Loucy (cell line): ENCODE results near the gene RCC2.

Source experiments
- H2AFZ ChIP-seq: fragments of 200-600 bp; sonication (generic); 2 replicates; pipeline ENCODE4 v1.6.0; 2016; ENCODE audit warnings: antibody characterized with exemption, mild to moderate bottlenecking, low read length, moderate library complexity
- H3F3A ChIP-seq: fragments of 200-600 bp; 2 replicates; pipeline ENCODE4 v1.6.0; 2016; ENCODE audit warnings: antibody characterized with exemption, low read depth, mild to moderate bottlenecking
- H3K27me3 ChIP-seq: fragments of 200-600 bp; sonication (generic); 2 replicates; pipeline ENCODE4 v1.6.1; 2014; ENCODE audit warnings: low read length, mild to moderate bottlenecking; ENCODE audit not compliant: insufficient read depth, poor library complexity, severe bottlenecking
- H3K36me3 ChIP-seq: fragments of 200-600 bp; sonication (generic); 2 replicates; pipeline ENCODE4 v1.6.1; 2016; ENCODE audit warnings: low read length; ENCODE audit not compliant: insufficient read depth
- H3K4me1 ChIP-seq: fragments of 200-600 bp; sonication (generic); 2 replicates; pipeline ENCODE4 v1.5.1; 2014; ENCODE audit warnings: low read length, mild to moderate bottlenecking; ENCODE audit not compliant: insufficient read depth, poor library complexity, severe bottlenecking
- H3K4me2 ChIP-seq: fragments of 200-600 bp; sonication (generic); 2 replicates; pipeline ENCODE4 v1.6.0; 2014; ENCODE audit warnings: antibody characterized with exemption, low read length, low read depth, mild to moderate bottlenecking; ENCODE audit not compliant: poor library complexity, severe bottlenecking
- H3K4me3 ChIP-seq: fragments of 200-600 bp; sonication (generic); 2 replicates; pipeline ENCODE4 v1.5.1; 2014; ENCODE audit warnings: low read length, mild to moderate bottlenecking, mixed read lengths; ENCODE audit not compliant: poor library complexity, severe bottlenecking
- H3K79me2 ChIP-seq: fragments of 200-600 bp; sonication (generic); 2 replicates; pipeline ENCODE4 v1.6.1; 2014; ENCODE audit warnings: low read length; ENCODE audit not compliant: insufficient read depth
- H3K9ac ChIP-seq: fragments of 200-600 bp; sonication (generic); 2 replicates; pipeline ENCODE4 v1.6.0; 2014; ENCODE audit warnings: mild to moderate bottlenecking, low read depth, low read length, moderate library complexity; ENCODE audit not compliant: poor library complexity, severe bottlenecking
- H3K9me2 ChIP-seq: fragments of 200-600 bp; sonication (generic); replicated peaks from 2 replicates; pipeline ENCODE4 v1.6.1; 2016; ENCODE audit warnings: low read depth, low read length, mixed read lengths
- H3K9me3 ChIP-seq: fragments of 200-600 bp; sonication (generic); 2 replicates; pipeline ENCODE4 v1.6.1; 2014; ENCODE audit warnings: mild to moderate bottlenecking, antibody characterized with exemption, low read length, low read depth; ENCODE audit not compliant: insufficient read depth
- H4K20me1 ChIP-seq: fragments of 200-600 bp; sonication (generic); 2 replicates; pipeline ENCODE4 v1.6.0; 2014; ENCODE audit warnings: antibody characterized with exemption, low read length, mild to moderate bottlenecking; ENCODE audit not compliant: insufficient read depth, poor library complexity, severe bottlenecking
- CTCF ChIP-seq: fragments of 200-600 bp; sonication (generic); conservative IDR thresholded peaks from 2 replicates; pipeline ENCODE4 v1.5.1; 2014; ENCODE audit warnings: mild to moderate bottlenecking, antibody characterized with exemption, low read length
- EZH2phosphoT487 ChIP-seq: fragments of 200-600 bp; IDR thresholded peaks from 2 replicates; pipeline ENCODE4 v1.6.1; 2018; ENCODE audit warnings: antibody characterized with exemption, mild to moderate bottlenecking, moderate library complexity, borderline replicate concordance

RCC2 gene

GRCh38 chr1:17442841-17443240 is 3.4 kb upstream of the RCC2 start:
- no peaks in the 10 kb centered on the region for H3K36me3 ChIP-seq
- no peak overlapping the region for H3K9ac ChIP-seq

GRCh38 chr1:17441993-17442357 is 2.5 kb upstream of the RCC2 start:
- Histone ChIP-seq H3K4me2 (no peak overlapping the region), H3K36me3 (peaks cover 4% of the 10 kb centered on the region; the same call in 1 of the 2 replicates), H3K9me3 (no peaks in the 10 kb centered on the region), H4K20me1 (peaks cover 9% of the 10 kb centered on the region), H3F3A (no peaks in the 10 kb centered on the region), H3K79me2 (peaks cover 16% of the 10 kb centered on the region), H3K9me2 (no peaks in the 10 kb centered on the region), H3K9ac (no peak overlapping the region), H2AFZ (no peak overlapping the region), H3K4me1 (peaks cover 20% of the 10 kb centered on the region), H3K27me3 (peaks cover 8% of the 10 kb centered on the region), H3K4me3 (no peak overlapping the region)
- TF ChIP-seq CTCF (no peak), EZH2phosphoT487 (no peak)

More at GRCh38 chr1:17442841-17443240, 3.4 kb upstream of the RCC2 start:
- no peak for TF ChIP-seq EZH2phosphoT487
- no peak for TF ChIP-seq CTCF
- Histone ChIP-seq H4K20me1 (peaks cover 5% of the 10 kb centered on the region), H3K4me2 (no peak overlapping the region), H3K79me2 (peaks cover 11% of the 10 kb centered on the region), H3K4me3 (no peak overlapping the region), H3K9me2 (no peaks in the 10 kb centered on the region), H2AFZ (no peak overlapping the region), H3F3A (no peaks in the 10 kb centered on the region), H3K27me3 (peaks cover 8% of the 10 kb centered on the region), H3K4me1 (peaks cover 18% of the 10 kb centered on the region), H3K9me3 (no peaks in the 10 kb centered on the region)

- no peak overlapping the region for H2AFZ ChIP-seq
- no peaks in the 10 kb centered on the region for H3F3A ChIP-seq
- peaks cover 8% of the 10 kb centered on the region for H3K27me3 ChIP-seq
- H3K9ac ChIP-seq = peak overlapping the region; percentile 99
- no peaks in the 10 kb centered on the region for H3K9me3 ChIP-seq
- H3K9me2 ChIP-seq = no peaks in the 10 kb centered on the region
- peaks cover 22% of the 10 kb centered on the region for H3K79me2 ChIP-seq
- peak overlapping the region; percentile 69 for H3K4me2 ChIP-seq
- H3K4me3 ChIP-seq = peak overlapping the region; percentile 74
- H3K36me3 ChIP-seq = peaks cover 9% of the 10 kb centered on the region; the same call in 1 of the 2 replicates
- H3K4me1 ChIP-seq = peaks cover 25% of the 10 kb centered on the region
- TF ChIP-seq CTCF = no peak
- TF ChIP-seq EZH2phosphoT487 = no peak
- H4K20me1 ChIP-seq = peaks cover 15% of the 10 kb centered on the region
These were observed 2.0 kb upstream of the RCC2 start for GRCh38 chr1:17441265-17441992.
